Heart left ventricle (tissue), 16 donors: ENCODE results near the gene SRRD. TPM values are rescaled to one million over a fixed set of nuclear protein-coding genes. Genes with fewer than 3 reads are reported as not detected.

Experiments
- ATAC-seq, 4 donors: fragments of 200-7000 bp; cut with Tn5 transposase; one replicate each; pipeline ENCODE4 v1.9.1; 2020 to 2022; ENCODE audit warnings: moderate library complexity in 4 of 4, mild to moderate bottlenecking in 3 of 4, moderate number of reproducible peaks in 1 of 4
- DNase-seq, 5 donors: peaks; one replicate each; pipeline ENCODE4 v3.0.0-alpha.2; 2020
- H3K27ac ChIP-seq, 12 donors: fragments of 200-600 bp; sonication (generic) in 4 of 12; one replicate each; pipeline versions ENCODE4 v1.5.0 to v1.8.0; 2016 to 2022; ENCODE audit warnings: mild to moderate bottlenecking in 2 of 12
- H3K27me3 ChIP-seq, 9 donors: fragments of 200-600 bp; sonication (generic) in 2 of 9; one replicate each; pipeline versions ENCODE4 v1.5.1 to v1.8.0; 2016 to 2022; ENCODE audit warnings: mild to moderate bottlenecking in 3 of 9
- H3K36me3 ChIP-seq, 9 donors: fragments of 200-600 bp; sonication (generic) in 2 of 9; one replicate each; pipeline versions ENCODE4 v1.5.0 to v1.8.0; 2018 to 2022; ENCODE audit warnings: mild to moderate bottlenecking in 2 of 9
- H3K4me1 ChIP-seq, 12 donors: fragments of 200-600 bp; sonication (generic) in 4 of 12; one replicate each; pipeline versions ENCODE4 v1.5.0 to v1.8.0; 2016 to 2022; ENCODE audit warnings: mild to moderate bottlenecking in 3 of 12
- H3K4me3 ChIP-seq, 12 donors: fragments of 200-600 bp; sonication (generic) in 4 of 12; one replicate each; pipeline versions ENCODE4 v1.5.0 to v1.8.0; 2017 to 2022; ENCODE audit warnings: mild to moderate bottlenecking in 9 of 12, moderate library complexity in 4 of 12
- H3K9me3 ChIP-seq, 12 donors: fragments of 200-600 bp; sonication (generic) in 4 of 12; one replicate each; pipeline versions ENCODE4 v1.5.0 to v1.8.0; 2016 to 2022; ENCODE audit warnings: mild to moderate bottlenecking in 1 of 12
- POLR2A ChIP-seq, 2 donors: fragments of 450-650 bp; IDR thresholded peaks; one replicate each; pipeline ENCODE4 v1.6.1; 2017; ENCODE audit warnings: antibody characterized with exemption in 2 of 2, mild to moderate bottlenecking in 2 of 2, moderate library complexity in 2 of 2
- WGBS, 4 donors: extraction: QIAGEN DNeasy Blood & Tissue Kit in 2 of 4; methylation state at CpG; one replicate each; pipeline versions ENCODE4 v1.1.5 to v1.1.7; 2013 to 2018; 5-methylcytosine and 5-hydroxymethylcytosine counted together
- intact Hi-C, 10 donors: fragments of 100-400 bp; cut with DNase I; formaldehyde crosslinking; loops; one replicate each; pipeline versions ENCODE4 v1.11.1 to v1.14.2; 2022
- polyA plus RNA-seq, 2 donors: library from polyadenylated mRNA; stranded (reverse); fragments of 200-250 nt; gene quantifications; one replicate each; pipeline ENCODE4 v1.2.3, GENCODE V29; 2013
- total RNA-seq, 9 donors: library from RNA; depleted of rRNA in 2 of 9; stranded (reverse); fragments of >200 nt in 2 of 9; fragmentation: NEBNext Ultra II Directional in 3 of 9; extraction: Animal tissue kit (Norgen Biotek cat#: 25700) in 3 of 9; gene quantifications; one replicate each; pipeline versions ENCODE4 v1.1.0 to v1.2.4, GENCODE V29; 2016 to 2023
- TF ChIP-seq, protein P1 (sequence below), 12 donors: fragments of 200-600 bp; sonication (generic) in 4 of 12; IDR thresholded peaks; one replicate each; pipeline versions ENCODE4 v1.5.0 to v1.8.0; 2018 to 2022; ENCODE audit warnings: antibody characterized with exemption in 12 of 12, mild to moderate bottlenecking in 5 of 12
- donor health status: ischemic (EF 13 %, LVEDD 7.1; RV severe dilation, severe dysfunction).
- donor health status: healthy with polysubstance abuse.
- donor health status: DM: no; HTN: yes; CAD: no.
- donor health status: DM: no; HTN: no; CAD: no.
- donor health status: ischemic (EF 25% LVEDD 6.9; RV normal size, moderate dysfunction).
- donor health status: ischemic (EF 25% LVEDD 5.7; RV mildly dilated, moderate dysfunction).
- donor health status: healthy.
- donor health status: DM: yes; HTN: yes; CAD: no.
- donor health status: ischemic (EF 35%, LVEDD 5.7; RV mildly dilated, moderate dysfunction).
- donor health status: nonischemic (EF 11% LVEDD 7.7; RV severe dilation, severe dysfunction).
- donor health status: DM: yes; HTN: yes; CAD: no.
- donor health status: PGD.
- donor health status: ischemic (EF 29% LVEDD 5.4; RV normal size, mild dysfunction).
- donor health status: nonischemic (EF 23%, LVEDD 6.1; RV moderate dilation, normal function).

SRRD gene
- total and polyA plus RNA-seq, 11 donors: 11.3 to 28.9 (median 23.4) TPM

DNA sequence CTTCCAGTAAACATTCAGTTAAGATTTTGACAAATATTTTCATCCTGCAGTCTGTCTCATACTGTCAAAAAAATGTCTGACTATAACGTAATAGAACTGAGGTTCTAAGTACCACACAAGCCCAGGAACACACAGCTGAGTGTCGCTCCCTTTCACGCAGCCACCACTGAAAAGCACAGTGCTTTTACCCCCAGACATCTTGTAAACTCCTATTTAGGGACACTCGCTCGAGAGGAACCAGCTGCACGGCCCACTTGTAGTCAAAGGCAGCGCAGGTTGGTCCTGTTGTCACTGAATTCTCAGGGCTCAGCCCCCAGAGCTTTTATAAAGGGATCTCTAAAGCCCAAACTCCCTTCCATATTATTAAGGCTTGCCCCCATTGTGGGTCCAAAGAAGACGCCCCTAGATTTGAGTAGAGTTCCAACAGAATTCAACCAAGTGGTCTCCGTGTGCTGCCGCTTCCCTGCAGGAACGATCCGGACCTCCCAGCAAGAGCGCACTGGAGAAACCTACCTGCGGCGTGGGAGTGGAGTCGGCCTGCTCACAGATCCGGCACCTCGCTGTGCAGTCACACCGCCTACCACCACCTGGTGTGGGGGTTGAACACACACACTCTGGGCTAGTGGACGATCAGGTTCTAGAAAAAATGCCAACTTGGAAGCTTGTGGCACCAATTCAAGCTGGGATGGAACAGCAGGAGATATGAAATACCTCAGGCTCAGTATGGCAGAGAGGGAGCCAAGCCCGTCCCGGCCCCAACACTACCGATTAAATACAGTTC, 31.3 kb upstream of the SRRD start:
- 92 to 94% (median 93%) methylated on average over 22 to 23 of the region's 23 CpGs for WGBS, 4 donors
- no peak overlapping the region for H3K4me3 ChIP-seq
- TF ChIP-seq, protein P1, sequence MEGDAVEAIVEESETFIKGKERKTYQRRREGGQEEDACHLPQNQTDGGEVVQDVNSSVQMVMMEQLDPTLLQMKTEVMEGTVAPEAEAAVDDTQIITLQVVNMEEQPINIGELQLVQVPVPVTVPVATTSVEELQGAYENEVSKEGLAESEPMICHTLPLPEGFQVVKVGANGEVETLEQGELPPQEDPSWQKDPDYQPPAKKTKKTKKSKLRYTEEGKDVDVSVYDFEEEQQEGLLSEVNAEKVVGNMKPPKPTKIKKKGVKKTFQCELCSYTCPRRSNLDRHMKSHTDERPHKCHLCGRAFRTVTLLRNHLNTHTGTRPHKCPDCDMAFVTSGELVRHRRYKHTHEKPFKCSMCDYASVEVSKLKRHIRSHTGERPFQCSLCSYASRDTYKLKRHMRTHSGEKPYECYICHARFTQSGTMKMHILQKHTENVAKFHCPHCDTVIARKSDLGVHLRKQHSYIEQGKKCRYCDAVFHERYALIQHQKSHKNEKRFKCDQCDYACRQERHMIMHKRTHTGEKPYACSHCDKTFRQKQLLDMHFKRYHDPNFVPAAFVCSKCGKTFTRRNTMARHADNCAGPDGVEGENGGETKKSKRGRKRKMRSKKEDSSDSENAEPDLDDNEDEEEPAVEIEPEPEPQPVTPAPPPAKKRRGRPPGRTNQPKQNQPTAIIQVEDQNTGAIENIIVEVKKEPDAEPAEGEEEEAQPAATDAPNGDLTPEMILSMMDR (IDR thresholded peaks at IDR 0.05): no peak
- no peak for TF ChIP-seq POLR2A (IDR thresholded peaks at IDR 0.05)
- DNase-seq (no peak), ATAC-seq (no peak)
- no peaks in the 10 kb centered on the region for H3K9me3 ChIP-seq
- peaks cover 0 to 8% (median 0%) of the 10 kb centered on the region in 12 donors for H3K4me1 ChIP-seq
- H3K27me3 ChIP-seq: no peaks in the 10 kb centered on the region
- peaks cover 3 to 62% (median 54%) of the 10 kb centered on the region in 9 donors for H3K36me3 ChIP-seq
- intact Hi-C loops: loop anchor here in 1 of 10 donors (10.0 kb wide), 1 partner anchor 48 kb away; no protein-coding TSS in a partner anchor
- H3K27ac ChIP-seq: no peak overlapping the region

DNA sequence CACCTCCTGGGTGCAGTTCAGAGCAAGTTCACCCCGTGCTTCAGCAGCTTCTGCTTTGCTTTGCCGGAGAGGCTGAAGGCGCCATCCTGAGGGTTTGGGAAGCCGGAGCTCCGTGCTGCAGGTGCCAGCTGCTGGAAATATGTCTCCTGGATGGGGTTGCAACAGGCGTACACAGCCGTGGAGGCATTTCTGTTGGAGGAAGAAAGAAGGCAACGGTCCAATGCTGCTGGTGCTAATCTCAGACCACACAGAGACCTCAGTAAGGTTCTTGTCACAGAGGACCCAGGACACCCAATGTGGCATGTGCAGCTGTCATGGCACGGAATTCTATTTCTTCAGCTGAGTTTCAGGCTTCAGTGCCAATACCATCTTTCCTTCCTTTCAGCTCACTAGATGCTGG, 30.5 kb upstream of the SRRD start:
- DNase-seq (peak in 1 of 5 donors; percentile 4), ATAC-seq (no peak)
- TF ChIP-seq, protein P1 (IDR thresholded peaks at IDR 0.05): no peak
- TF ChIP-seq POLR2A (IDR thresholded peaks at IDR 0.05): no peak
- H3K4me1 ChIP-seq: peaks cover 0 to 8% (median 0%) of the 10 kb centered on the region in 12 donors
- WGBS, 4 donors: 93 to 97% (median 94%) methylated on average over 9 of the region's 9 CpGs
- peaks cover 3 to 70% (median 62%) of the 10 kb centered on the region in 9 donors for H3K36me3 ChIP-seq
- H3K27me3 ChIP-seq: no peaks in the 10 kb centered on the region
- H3K27ac ChIP-seq: no peak overlapping the region
- H3K4me3 ChIP-seq: no peak overlapping the region
- intact Hi-C loops: loop anchor here in 1 of 10 donors (10.0 kb wide), 1 partner anchor 48 kb away; no protein-coding TSS in a partner anchor
- H3K9me3 ChIP-seq: no peaks in the 10 kb centered on the region

DNA sequence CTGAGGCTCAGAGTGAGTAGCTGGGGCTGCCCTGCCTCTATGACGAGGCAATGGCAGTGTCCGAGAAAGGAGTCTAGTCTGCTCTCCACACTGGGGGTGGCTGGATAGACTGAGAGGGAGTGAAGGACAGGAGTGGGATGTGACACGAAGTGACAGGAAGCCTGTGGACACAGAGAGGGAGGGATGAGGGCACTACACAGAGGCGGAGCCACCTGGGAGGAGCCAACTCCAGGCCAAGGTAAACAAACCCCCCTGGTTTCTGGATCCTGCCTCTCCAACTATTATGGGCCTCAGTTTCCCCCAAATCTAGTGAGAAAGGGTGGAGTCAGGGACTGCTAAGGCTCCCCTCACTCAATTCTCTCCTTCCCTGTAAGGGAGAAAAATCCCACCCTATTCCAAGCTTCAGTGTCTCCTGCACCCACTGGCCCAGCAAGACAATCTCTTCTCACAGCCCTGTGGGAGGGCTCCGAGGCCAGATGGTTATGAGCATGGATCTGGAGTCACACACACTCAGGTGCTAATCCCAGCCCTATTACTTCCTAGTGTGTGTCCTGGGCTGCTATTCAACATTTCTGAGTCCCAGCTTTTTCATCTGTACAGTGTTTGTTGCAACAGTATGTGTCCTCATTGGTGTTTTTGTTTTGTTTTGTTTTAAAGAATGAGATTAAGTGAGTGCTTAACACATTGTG, 29.7 kb upstream of the SRRD start:
- H3K4me1 ChIP-seq: peaks cover 0 to under 1% (median 0%) of the 10 kb centered on the region in 12 donors
- no peaks in the 10 kb centered on the region for H3K9me3 ChIP-seq
- ATAC-seq (no peak), DNase-seq (peak in 1 of 5 donors; percentile 9)
- intact Hi-C loops: loop anchor here in 1 of 10 donors (10.0 kb wide), 1 partner anchor 49 kb away; no protein-coding TSS in a partner anchor
- 77 to 89% (median 85%) methylated on average over 5 of the region's 5 CpGs for WGBS, 4 donors
- TF ChIP-seq, protein P1 (IDR thresholded peaks at IDR 0.05): no peak
- TF ChIP-seq POLR2A (IDR thresholded peaks at IDR 0.05): no peak
- no peaks in the 10 kb centered on the region for H3K27me3 ChIP-seq
- no peak overlapping the region for H3K4me3 ChIP-seq
- no peak overlapping the region for H3K27ac ChIP-seq
- H3K36me3 ChIP-seq: peaks cover 3 to 76% (median 66%) of the 10 kb centered on the region in 9 donors
